ENCODE results near the gene SLC30A3. TPM values are rescaled to one million over a fixed set of nuclear protein-coding genes. Genes with fewer than 3 reads are reported as not detected.

Gene SLC30A3
- total and polyA plus RNA-seq, 2 of the 13 experiments (the other 11 are each of a cell fraction or from before 2014, with no cell fraction given) = 0.38 to 0.79 TPM

DNA sequence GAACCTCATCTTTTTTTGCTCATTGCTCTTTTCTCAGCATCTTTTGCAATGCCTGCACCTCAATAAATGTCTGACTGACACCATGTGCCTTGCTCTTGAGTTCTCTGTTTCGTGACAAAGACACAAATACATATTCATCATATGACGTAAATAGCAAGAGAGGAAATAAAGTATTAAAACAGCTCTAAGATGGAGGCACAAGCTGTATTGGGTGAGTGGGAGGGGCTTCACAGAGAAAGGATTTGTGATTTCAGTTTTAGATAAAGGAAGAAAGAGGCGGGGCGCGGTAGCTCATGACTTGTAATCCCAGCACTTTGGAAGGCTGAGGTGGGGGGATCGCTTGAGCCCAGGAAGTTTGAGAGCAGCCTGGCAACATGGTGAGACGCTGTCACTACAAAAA lies 42.8 kb downstream of the SLC30A3 start (continued):
- TF ChIP-seq, protein P1, sequence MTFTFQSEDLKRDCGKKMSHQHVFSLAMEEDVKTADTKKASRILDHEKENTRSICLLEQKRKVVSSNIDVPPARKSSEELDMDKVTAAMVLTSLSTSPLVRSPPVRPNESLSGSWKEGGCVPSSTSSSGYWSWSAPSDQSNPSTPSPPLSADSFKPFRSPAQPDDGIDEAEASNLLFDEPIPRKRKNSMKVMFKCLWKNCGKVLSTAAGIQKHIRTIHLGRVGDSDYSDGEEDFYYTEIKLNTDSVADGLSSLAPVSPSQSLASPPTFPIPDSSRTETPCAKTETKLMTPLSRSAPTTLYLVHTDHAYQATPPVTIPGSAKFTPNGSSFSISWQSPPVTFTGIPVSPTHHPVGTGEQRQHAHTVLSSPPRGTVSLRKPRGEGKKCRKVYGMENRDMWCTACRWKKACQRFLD (CRISPR knock-in tag; IDR thresholded peaks at IDR 0.05; ENCODE audit: borderline replicate concordance) = no peak
- TF ChIP-seq ZNF367 (CRISPR knock-in tag; IDR thresholded peaks at IDR 0.05; ENCODE audit: borderline replicate concordance) = no peak
- no peak for TF ChIP-seq ZEB1 (IDR thresholded peaks at IDR 0.05; ENCODE audit: insufficient replicate concordance, low read depth)
- TF ChIP-seq ZNF432 (CRISPR knock-in tag; IDR thresholded peaks at IDR 0.05; ENCODE audit: borderline replicate concordance) = no peak
- no peak for TF ChIP-seq MNT (IDR thresholded peaks at IDR 0.05)
- no peak for TF ChIP-seq SNAPC4 (CRISPR knock-in tag; IDR thresholded peaks at IDR 0.05)
- TF ChIP-seq EHMT2 (IDR thresholded peaks at IDR 0.05; ENCODE audit: borderline replicate concordance, low read depth, low read length) = no peak
- no peak for TF ChIP-seq PAXIP1 (CRISPR knock-in tag; conservative IDR thresholded peaks at IDR 0.05)
